HepG2 (cell line): ENCODE results near the gene ZNF829. TPM values are rescaled to one million over a fixed set of nuclear protein-coding genes. Genes with fewer than 3 reads are reported as not detected.

ENCODE experiments used
- ATF4 ChIP-seq, 2 experiments: fragments of 450-650 bp in 1 of 2; sonication (generic) in 1 of 2; formaldehyde crosslinking; IDR thresholded peaks; 2 replicates each; pipeline versions ENCODE4 v1.5.0 to v1.8.0; 2020 to 2022; ENCODE audit warnings: mild to moderate bottlenecking in 1 of 2, missing genetic modification reagents in 1 of 2
- MAZ ChIP-seq, 2 experiments: sonication (generic) in 1 of 2; formaldehyde crosslinking in 1 of 2; IDR thresholded peaks; 2 replicates each; pipeline versions ENCODE4 v1.5.0 to v1.6.1; 2012 to 2020; ENCODE audit warnings: low read depth in 2 of 2, mild to moderate bottlenecking in 2 of 2, borderline replicate concordance in 1 of 2, improper control_type of control experiment in 1 of 2, low read length in 1 of 2, missing genetic modification reagents in 1 of 2, moderate library complexity in 1 of 2
- ZFP37 ChIP-seq: sonication (generic); formaldehyde crosslinking; IDR thresholded peaks from 2 replicates; pipeline ENCODE4 v1.4.0; 2020; ENCODE audit warnings: missing genetic modification reagents, borderline replicate concordance
- ZKSCAN1 ChIP-seq: fragments of 150-350 bp; IDR thresholded peaks from 2 replicates; pipeline ENCODE4 v1.6.1; 2014; ENCODE audit warnings: low read length
- ZNF317 ChIP-seq: sonication (generic); formaldehyde crosslinking; IDR thresholded peaks from 2 replicates; pipeline ENCODE4 v1.5.0; 2020; ENCODE audit warnings: mild to moderate bottlenecking, missing genetic modification reagents
- polyA plus RNA-seq, 8 experiments: library from polyadenylated mRNA; depleted of rRNA in 3 of 8; stranded (reverse) in 7 of 8; unstranded in 1 of 8; fragments of >200 nt; fragmentation: Illumina TruSeq in 4 of 8; extraction: Trizol in 4 of 8; gene quantifications; 2 replicates each; pipeline versions ENCODE4 v1.2.1 to v1.2.3, GENCODE V29; 2011 to 2016; ENCODE audit warnings: low read depth in 4 of 8, missing spikeins in 1 of 8, mixed read lengths in 1 of 8; ENCODE audit not compliant: insufficient read depth in 1 of 8
- total RNA-seq, 5 experiments: library from RNA; depleted of rRNA; stranded (reverse); fragments of >200 nt; fragmentation: Illumina TruSeq; extraction: Trizol; gene quantifications; 2 replicates each; pipeline ENCODE4 v1.2.3, GENCODE V29; 2016; ENCODE audit warnings: low read depth in 1 of 5
- TF ChIP-seq, protein P1 (sequence below), 2 experiments: fragments of 450-650 bp in 1 of 2; sonication (generic) in 1 of 2; formaldehyde crosslinking in 1 of 2; IDR thresholded peaks; 2 replicates each; pipeline versions ENCODE4 v1.6.1 to v1.8.0; 2016 to 2022; ENCODE audit warnings: antibody characterized with exemption in 1 of 2, mild to moderate bottlenecking in 1 of 2, missing genetic modification reagents in 1 of 2

Gene ZNF829
- total and polyA plus RNA-seq, 2 of the 13 experiments (the other 11 are each of a cell fraction or from before 2014, with no cell fraction given): 0.15 to 0.86 TPM

DNA sequence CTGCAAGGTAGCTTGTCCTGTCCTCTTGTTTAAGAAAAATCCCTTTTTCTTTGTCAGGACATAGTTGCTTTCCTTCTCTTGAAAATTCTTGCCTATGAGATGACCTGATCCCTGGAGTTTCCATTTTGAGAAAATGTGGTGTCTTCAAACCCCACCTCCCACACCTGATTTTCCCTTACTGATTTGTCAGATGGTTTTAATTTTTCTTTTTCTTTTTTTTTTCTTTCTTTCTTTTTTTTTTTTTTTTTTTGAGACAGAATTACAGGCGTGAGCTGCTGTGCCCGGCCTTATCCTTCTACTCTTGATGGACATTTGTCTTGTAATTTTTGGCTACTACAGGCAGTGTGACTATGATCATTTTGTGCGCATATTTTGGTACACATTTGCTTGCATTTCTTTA is 64.2 kb downstream of the ZNF829 start (continued):
- TF ChIP-seq ATF4 (CRISPR knock-in tag; IDR thresholded peaks at IDR 0.05) (no peak), ZKSCAN1 (no peak), ZNF317 (CRISPR knock-in tag) (no peak), ZFP37 (CRISPR knock-in tag) (no peak), MAZ (IDR thresholded peaks at IDR 0.05; ENCODE audit: borderline replicate concordance, low read depth, low read length) (no peak), MAZ (CRISPR knock-in tag; IDR thresholded peaks at IDR 0.05; ENCODE audit: low read depth) (no peak)
- TF ChIP-seq, protein P1, sequence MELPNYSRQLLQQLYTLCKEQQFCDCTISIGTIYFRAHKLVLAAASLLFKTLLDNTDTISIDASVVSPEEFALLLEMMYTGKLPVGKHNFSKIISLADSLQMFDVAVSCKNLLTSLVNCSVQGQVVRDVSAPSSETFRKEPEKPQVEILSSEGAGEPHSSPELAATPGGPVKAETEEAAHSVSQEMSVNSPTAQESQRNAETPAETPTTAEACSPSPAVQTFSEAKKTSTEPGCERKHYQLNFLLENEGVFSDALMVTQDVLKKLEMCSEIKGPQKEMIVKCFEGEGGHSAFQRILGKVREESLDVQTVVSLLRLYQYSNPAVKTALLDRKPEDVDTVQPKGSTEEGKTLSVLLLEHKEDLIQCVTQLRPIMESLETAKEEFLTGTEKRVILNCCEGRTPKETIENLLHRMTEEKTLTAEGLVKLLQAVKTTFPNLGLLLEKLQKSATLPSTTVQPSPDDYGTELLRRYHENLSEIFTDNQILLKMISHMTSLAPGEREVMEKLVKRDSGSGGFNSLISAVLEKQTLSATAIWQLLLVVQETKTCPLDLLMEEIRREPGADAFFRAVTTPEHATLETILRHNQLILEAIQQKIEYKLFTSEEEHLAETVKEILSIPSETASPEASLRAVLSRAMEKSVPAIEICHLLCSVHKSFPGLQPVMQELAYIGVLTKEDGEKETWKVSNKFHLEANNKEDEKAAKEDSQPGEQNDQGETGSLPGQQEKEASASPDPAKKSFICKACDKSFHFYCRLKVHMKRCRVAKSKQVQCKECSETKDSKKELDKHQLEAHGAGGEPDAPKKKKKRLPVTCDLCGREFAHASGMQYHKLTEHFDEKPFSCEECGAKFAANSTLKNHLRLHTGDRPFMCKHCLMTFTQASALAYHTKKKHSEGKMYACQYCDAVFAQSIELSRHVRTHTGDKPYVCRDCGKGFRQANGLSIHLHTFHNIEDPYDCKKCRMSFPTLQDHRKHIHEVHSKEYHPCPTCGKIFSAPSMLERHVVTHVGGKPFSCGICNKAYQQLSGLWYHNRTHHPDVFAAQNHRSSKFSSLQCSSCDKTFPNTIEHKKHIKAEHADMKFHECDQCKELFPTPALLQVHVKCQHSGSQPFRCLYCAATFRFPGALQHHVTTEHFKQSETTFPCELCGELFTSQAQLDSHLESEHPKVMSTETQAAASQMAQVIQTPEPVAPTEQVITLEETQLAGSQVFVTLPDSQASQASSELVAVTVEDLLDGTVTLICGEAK (IDR thresholded peaks at IDR 0.05): no peak
- TF ChIP-seq, protein P1 (CRISPR knock-in tag; IDR thresholded peaks at IDR 0.05): no peak
